ENCODE measurements around the gene EPHB1.

EPHB1 gene

GRCh38 chr3:134796281-134797056, 1.4 kb downstream of the EPHB1 start:
- H3K27me3 ChIP-seq (ENCODE audit: control insufficient read depth in 5 of 5, insufficient read depth in 4 of 5, low read length in 5 of 5), result peaks cover 14 to 30% (median 23%) of the 10 kb centered on the region in 5 donors
- no peak overlapping the region for H3K27ac ChIP-seq (ENCODE audit: low read depth, low read length)
- H3K9me3 ChIP-seq (ENCODE audit: control insufficient read depth in 5 of 5, low read length in 5 of 5), result no peaks in the 10 kb centered on the region
- peaks cover 0 to 43% (median 39%) of the 10 kb centered on the region in 5 donors for H3K4me1 ChIP-seq (ENCODE audit: control insufficient read depth in 5 of 5, insufficient read depth in 5 of 5, low read length in 5 of 5)
- no peaks in the 10 kb centered on the region for H3K36me3 ChIP-seq (ENCODE audit: control insufficient read depth in 5 of 5, insufficient read depth in 5 of 5, low read length in 5 of 5)
- no peak overlapping the region for H3K9ac ChIP-seq (ENCODE audit: low read length in 5 of 5)
- peak overlapping the region in 4 of 5 donors; percentile 73 to 80 (median 75) for H3K4me3 ChIP-seq (ENCODE audit: low read depth in 1 of 5, low read length in 5 of 5)

GRCh38 chr3:134797057-134797740, 2.1 kb downstream of the EPHB1 start:
- H3K9me3 ChIP-seq (ENCODE audit: control insufficient read depth in 5 of 5, low read length in 5 of 5), result no peaks in the 10 kb centered on the region
- H3K27ac ChIP-seq (ENCODE audit: low read depth, low read length), result no peak overlapping the region
- H3K36me3 ChIP-seq (ENCODE audit: control insufficient read depth in 5 of 5, insufficient read depth in 5 of 5, low read length in 5 of 5), result no peaks in the 10 kb centered on the region
- H3K4me1 ChIP-seq (ENCODE audit: control insufficient read depth in 5 of 5, insufficient read depth in 5 of 5, low read length in 5 of 5), result peaks cover 0 to 43% (median 39%) of the 10 kb centered on the region in 5 donors
- H3K4me3 ChIP-seq (ENCODE audit: low read depth in 1 of 5, low read length in 5 of 5), result peak overlapping the region in 4 of 5 donors; percentile 73 to 80 (median 75)
- peaks cover 14 to 30% (median 23%) of the 10 kb centered on the region in 5 donors for H3K27me3 ChIP-seq (ENCODE audit: control insufficient read depth in 5 of 5, insufficient read depth in 4 of 5, low read length in 5 of 5)
- H3K9ac ChIP-seq (ENCODE audit: low read length in 5 of 5), result no peak overlapping the region

GRCh38 chr3:134797741-134798451, 2.8 kb downstream of the EPHB1 start:
- peaks cover 0 to 43% (median 39%) of the 10 kb centered on the region in 5 donors for H3K4me1 ChIP-seq (ENCODE audit: control insufficient read depth in 5 of 5, insufficient read depth in 5 of 5, low read length in 5 of 5)
- H3K27ac ChIP-seq (ENCODE audit: low read depth, low read length), result no peak overlapping the region
- H3K4me3 ChIP-seq (ENCODE audit: low read depth in 1 of 5, low read length in 5 of 5), result peak overlapping the region in 3 of 5 donors; percentile 73 to 80 (median 76)

GRCh38 chr3:134798681-134799311, 3.7 kb downstream of the EPHB1 start:
- H3K9ac ChIP-seq (ENCODE audit: low read length in 5 of 5), result no peak overlapping the region
- H3K27me3 ChIP-seq (ENCODE audit: control insufficient read depth in 5 of 5, insufficient read depth in 4 of 5, low read length in 5 of 5), result peaks cover 12 to 30% (median 23%) of the 10 kb centered on the region in 5 donors
- no peaks in the 10 kb centered on the region for H3K36me3 ChIP-seq (ENCODE audit: control insufficient read depth in 5 of 5, insufficient read depth in 5 of 5, low read length in 5 of 5)
- peaks cover 0 to 43% (median 39%) of the 10 kb centered on the region in 5 donors for H3K4me1 ChIP-seq (ENCODE audit: control insufficient read depth in 5 of 5, insufficient read depth in 5 of 5, low read length in 5 of 5)
- no peak overlapping the region for H3K27ac ChIP-seq (ENCODE audit: low read depth, low read length)
- H3K4me3 ChIP-seq (ENCODE audit: low read depth in 1 of 5, low read length in 5 of 5), result no peak overlapping the region
- H3K9me3 ChIP-seq (ENCODE audit: control insufficient read depth in 5 of 5, low read length in 5 of 5), result no peaks in the 10 kb centered on the region

More at GRCh38 chr3:134797741-134798451, 2.8 kb downstream of the EPHB1 start:
- Histone ChIP-seq H3K27me3 (ENCODE audit: control insufficient read depth in 5 of 5, insufficient read depth in 4 of 5, low read length in 5 of 5) (peaks cover 14 to 30% (median 23%) of the 10 kb centered on the region in 5 donors), H3K9me3 (ENCODE audit: control insufficient read depth in 5 of 5, low read length in 5 of 5) (no peaks in the 10 kb centered on the region), H3K36me3 (ENCODE audit: control insufficient read depth in 5 of 5, insufficient read depth in 5 of 5, low read length in 5 of 5) (no peaks in the 10 kb centered on the region), H3K9ac (ENCODE audit: low read length in 5 of 5) (no peak overlapping the region)

- H3K27ac ChIP-seq (ENCODE audit: low read depth, low read length), result no peak overlapping the region
- no peak overlapping the region for H3K9ac ChIP-seq (ENCODE audit: low read length in 5 of 5)
- peaks cover 12 to 30% (median 23%) of the 10 kb centered on the region in 5 donors for H3K27me3 ChIP-seq (ENCODE audit: control insufficient read depth in 5 of 5, insufficient read depth in 4 of 5, low read length in 5 of 5)
- no peaks in the 10 kb centered on the region for H3K9me3 ChIP-seq (ENCODE audit: control insufficient read depth in 5 of 5, low read length in 5 of 5)
- H3K4me1 ChIP-seq (ENCODE audit: control insufficient read depth in 5 of 5, insufficient read depth in 5 of 5, low read length in 5 of 5), result peaks cover 0 to 43% (median 39%) of the 10 kb centered on the region in 5 donors
- H3K36me3 ChIP-seq (ENCODE audit: control insufficient read depth in 5 of 5, insufficient read depth in 5 of 5, low read length in 5 of 5), result no peaks in the 10 kb centered on the region
- H3K4me3 ChIP-seq (ENCODE audit: low read depth in 1 of 5, low read length in 5 of 5), result no peak overlapping the region
These were observed 4.3 kb downstream of the EPHB1 start for GRCh38 chr3:134799393-134799792.

GRCh38 chr3:134801204-134801958, 6.3 kb downstream of the EPHB1 start:
- H3K36me3 ChIP-seq (ENCODE audit: control insufficient read depth in 5 of 5, insufficient read depth in 5 of 5, low read length in 5 of 5), result no peaks in the 10 kb centered on the region
- H3K4me1 ChIP-seq (ENCODE audit: control insufficient read depth in 5 of 5, insufficient read depth in 5 of 5, low read length in 5 of 5), result peaks cover 0 to 28% (median 23%) of the 10 kb centered on the region in 5 donors
- H3K4me3 ChIP-seq (ENCODE audit: low read depth in 1 of 5, low read length in 5 of 5), result no peak overlapping the region
- no peak overlapping the region for H3K9ac ChIP-seq (ENCODE audit: low read length in 5 of 5)
- no peaks in the 10 kb centered on the region for H3K9me3 ChIP-seq (ENCODE audit: control insufficient read depth in 5 of 5, low read length in 5 of 5)
- H3K27me3 ChIP-seq (ENCODE audit: control insufficient read depth in 5 of 5, insufficient read depth in 4 of 5, low read length in 5 of 5), result peaks cover 12 to 19% (median 16%) of the 10 kb centered on the region in 5 donors
- H3K27ac ChIP-seq (ENCODE audit: low read depth, low read length), result no peak overlapping the region

GRCh38 chr3:134802428-134803050, 7.5 kb downstream of the EPHB1 start:
- H3K9ac ChIP-seq (ENCODE audit: low read length in 5 of 5), result no peak overlapping the region
- no peaks in the 10 kb centered on the region for H3K36me3 ChIP-seq (ENCODE audit: control insufficient read depth in 5 of 5, insufficient read depth in 5 of 5, low read length in 5 of 5)
- no peaks in the 10 kb centered on the region for H3K9me3 ChIP-seq (ENCODE audit: control insufficient read depth in 5 of 5, low read length in 5 of 5)
- H3K4me3 ChIP-seq (ENCODE audit: low read depth in 1 of 5, low read length in 5 of 5), result no peak overlapping the region
- H3K27ac ChIP-seq (ENCODE audit: low read depth, low read length), result no peak overlapping the region
- H3K27me3 ChIP-seq (ENCODE audit: control insufficient read depth in 5 of 5, insufficient read depth in 4 of 5, low read length in 5 of 5), result peaks cover 2 to 9% (median 6%) of the 10 kb centered on the region in 5 donors
- peaks cover 0 to 17% (median 11%) of the 10 kb centered on the region in 5 donors for H3K4me1 ChIP-seq (ENCODE audit: control insufficient read depth in 5 of 5, insufficient read depth in 5 of 5, low read length in 5 of 5)

GRCh38 chr3:134803051-134803505, 8.0 kb downstream of the EPHB1 start:
- Histone ChIP-seq H3K4me3 (ENCODE audit: low read depth in 1 of 5, low read length in 5 of 5) (no peak overlapping the region), H3K27ac (ENCODE audit: low read depth, low read length) (no peak overlapping the region), H3K27me3 (ENCODE audit: control insufficient read depth in 5 of 5, insufficient read depth in 4 of 5, low read length in 5 of 5) (peaks cover under 1 to 4% (median 2%) of the 10 kb centered on the region in 5 donors), H3K9me3 (ENCODE audit: control insufficient read depth in 5 of 5, low read length in 5 of 5) (no peaks in the 10 kb centered on the region), H3K9ac (ENCODE audit: low read length in 5 of 5) (no peak overlapping the region), H3K4me1 (ENCODE audit: control insufficient read depth in 5 of 5, insufficient read depth in 5 of 5, low read length in 5 of 5) (peaks cover 0 to 11% (median 8%) of the 10 kb centered on the region in 5 donors), H3K36me3 (ENCODE audit: control insufficient read depth in 5 of 5, insufficient read depth in 5 of 5, low read length in 5 of 5) (no peaks in the 10 kb centered on the region)

Measured in subcutaneous abdominal adipose tissue (tissue), 5 donors.